WTC11 (cell line): Measurements from ENCODE around the gene RABIF. TPM values are rescaled to one million over a fixed set of nuclear protein-coding genes. Genes with fewer than 3 reads are reported as not detected.

ENCODE experiments used
- ATAC-seq: fragments of 200-7000 bp; cut with Tn5 transposase; 2 replicates; pipeline ENCODE4 v1.10.0; 2021; ENCODE audit warnings: mild to moderate bottlenecking, moderate library complexity
- CTCF ChIA-PET: fragments of 300-600 bp; sonication (Branson Sonifier 250); formaldehyde crosslinking; loops from one replicate; lab custom pipeline; 2021; ENCODE audit warnings: antibody characterized with exemption; lab: Charles Lee
- POLR2A ChIA-PET: fragments of 350-600 bp; sonication (Branson Sonifier 250); formaldehyde crosslinking; loops from one replicate; lab custom pipeline; 2021; ENCODE audit warnings: antibody characterized with exemption; lab: Charles Lee
- DNase-seq: peaks from one replicate; pipeline ENCODE4 v3.0.0; 2021; ENCODE audit warnings: low spot score
- H3K27ac Mint-ChIP-seq: 2 replicates; pipeline ENCODE4 v1.8.0; 2021; ENCODE audit warnings: mixed read lengths
- H3K27me3 Mint-ChIP-seq: 2 replicates; pipeline ENCODE4 v1.8.0; 2021; ENCODE audit warnings: low read depth, mild to moderate bottlenecking, moderate library complexity, mixed read lengths
- H3K36me3 Mint-ChIP-seq: 2 replicates; pipeline ENCODE4 v1.8.0; 2021; ENCODE audit warnings: mixed read lengths
- H3K4me1 Mint-ChIP-seq: 2 replicates; pipeline ENCODE4 v1.8.0; 2022; ENCODE audit warnings: mixed read lengths
- H3K4me3 Mint-ChIP-seq: 2 replicates; pipeline ENCODE4 v1.8.0; 2021; ENCODE audit warnings: mild to moderate bottlenecking, moderate library complexity, mixed read lengths
- H3K9me3 Mint-ChIP-seq: 2 replicates; pipeline ENCODE4 v1.8.0; 2021; ENCODE audit warnings: mixed read lengths
- CREB1 ChIP-seq: sonication (generic); formaldehyde crosslinking; IDR thresholded peaks from 2 replicates; pipeline ENCODE4 v1.8.0; 2023; ENCODE audit warnings: mild to moderate bottlenecking, missing genetic modification reagents
- JAZF1 ChIP-seq: fragments of 250-450 bp; sonication (Bioruptor Pico); IDR thresholded peaks from 2 replicates; pipeline ENCODE4 v1.9.0; 2021; ENCODE audit warnings: moderate library complexity, mild to moderate bottlenecking, inconsistent platforms
- OVOL2 ChIP-seq: fragments of 250-450 bp; sonication (Bioruptor Pico); IDR thresholded peaks from 2 replicates; pipeline ENCODE4 v1.9.0; 2021; ENCODE audit warnings: mild to moderate bottlenecking, borderline replicate concordance
- PRRX2 ChIP-seq: fragments of 250-450 bp; sonication (Bioruptor Pico); IDR thresholded peaks from 2 replicates; pipeline ENCODE4 v1.8.0; 2021; ENCODE audit warnings: mild to moderate bottlenecking
- RORB ChIP-seq: fragments of 250-450 bp; sonication (Bioruptor Pico); IDR thresholded peaks from 2 replicates; pipeline ENCODE4 v1.9.0; 2021; ENCODE audit warnings: mild to moderate bottlenecking
- TEAD1 ChIP-seq: sonication (generic); formaldehyde crosslinking; IDR thresholded peaks from 2 replicates; pipeline ENCODE4 v1.8.0; 2022; ENCODE audit warnings: mild to moderate bottlenecking, missing genetic modification reagents
- ZNF121 ChIP-seq: sonication (generic); formaldehyde crosslinking; IDR thresholded peaks from 2 replicates; pipeline ENCODE4 v1.8.0; 2023; ENCODE audit warnings: missing genetic modification reagents
- ZNF317 ChIP-seq: sonication (generic); formaldehyde crosslinking; IDR thresholded peaks from 2 replicates; pipeline ENCODE4 v1.8.1; 2023; ENCODE audit warnings: low read depth, mild to moderate bottlenecking, moderate library complexity, missing genetic modification reagents, borderline replicate concordance
- ZNF416 ChIP-seq: fragments of 250-450 bp; sonication (Bioruptor Pico); IDR thresholded peaks from 2 replicates; pipeline ENCODE4 v1.9.0; 2021; ENCODE audit warnings: mild to moderate bottlenecking, inconsistent platforms
- ZNF671 ChIP-seq: fragments of 250-450 bp; sonication (Bioruptor Pico); IDR thresholded peaks from 2 replicates; pipeline ENCODE4 v1.8.0; 2021; ENCODE audit warnings: mild to moderate bottlenecking
- total RNA-seq: library from RNA; stranded (reverse); gene quantifications from 3 replicates; pipeline ENCODE4 v1.2.3, GENCODE V29; 2021
- TF ChIP-seq, protein P1 (sequence below): fragments of 200-600 bp; IDR thresholded peaks from 2 replicates; pipeline ENCODE4 v1.8.0; 2022; ENCODE audit warnings: antibody characterized with exemption
- TF ChIP-seq, protein P2 (sequence below): sonication (generic); formaldehyde crosslinking; IDR thresholded peaks from 2 replicates; pipeline ENCODE4 v1.8.1; 2023; ENCODE audit warnings: mild to moderate bottlenecking, missing genetic modification reagents
- TF ChIP-seq, protein P3 (sequence below): sonication (generic); formaldehyde crosslinking; IDR thresholded peaks from 2 replicates; pipeline ENCODE4 v1.8.1; 2022; ENCODE audit warnings: mild to moderate bottlenecking, moderate library complexity, missing genetic modification reagents
- TF ChIP-seq, protein P4 (sequence below): sonication (generic); formaldehyde crosslinking; conservative IDR thresholded peaks from 2 replicates; pipeline ENCODE4 v1.8.1; 2022; ENCODE audit warnings: mild to moderate bottlenecking, missing genetic modification reagents
- TF ChIP-seq, protein P5 (sequence below): sonication (generic); formaldehyde crosslinking; IDR thresholded peaks from 2 replicates; pipeline ENCODE4 v1.8.1; 2023; ENCODE audit warnings: mild to moderate bottlenecking, missing genetic modification reagents, moderate library complexity
- TF ChIP-seq, protein P6 (sequence below): sonication (generic); formaldehyde crosslinking; IDR thresholded peaks from 2 replicates; pipeline ENCODE4 v1.8.0; 2022; ENCODE audit warnings: mild to moderate bottlenecking, missing genetic modification reagents
- TF ChIP-seq, protein P7 (sequence below): sonication (generic); formaldehyde crosslinking; IDR thresholded peaks from 2 replicates; pipeline ENCODE4 v1.8.1; 2022; ENCODE audit warnings: low read depth, mild to moderate bottlenecking, moderate library complexity, missing genetic modification reagents, borderline replicate concordance
- TF ChIP-seq, protein P8 (sequence below): sonication (generic); formaldehyde crosslinking; IDR thresholded peaks from 2 replicates; pipeline ENCODE4 v1.8.1; 2022; ENCODE audit warnings: mild to moderate bottlenecking, missing genetic modification reagents, moderate library complexity, borderline replicate concordance

The RABIF gene
- total RNA-seq, 1 experiment from 2014 or later, result 6.6 TPM

DNA sequence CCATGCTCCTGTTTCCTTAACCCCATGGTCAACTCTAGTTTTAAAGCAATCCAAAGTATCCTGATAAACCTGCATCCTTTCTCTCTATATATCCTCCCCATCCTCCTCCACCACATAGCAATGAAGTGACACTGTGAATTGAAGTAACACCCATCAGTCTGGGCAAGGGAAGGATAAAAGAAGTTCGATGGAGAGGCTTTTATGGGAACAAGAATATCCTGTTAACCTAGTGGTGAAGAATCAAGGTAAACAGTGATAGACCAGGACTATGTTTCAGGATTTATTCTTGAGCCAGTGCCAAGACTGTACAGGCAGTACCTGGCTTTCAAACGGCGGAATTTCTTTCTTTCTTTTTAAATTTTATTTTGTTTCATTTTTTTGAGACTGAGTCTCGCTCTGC lies 17.6 kb downstream of the RABIF start:
- CTCF ChIA-PET, result no interaction called here

More for the DNA sequence above, 17.6 kb downstream of the RABIF start:
- H3K36me3 Mint-ChIP-seq, result no peaks in the 10 kb centered on the region; the same call in 1 of the 2 replicates
- TF ChIP-seq, protein P1, sequence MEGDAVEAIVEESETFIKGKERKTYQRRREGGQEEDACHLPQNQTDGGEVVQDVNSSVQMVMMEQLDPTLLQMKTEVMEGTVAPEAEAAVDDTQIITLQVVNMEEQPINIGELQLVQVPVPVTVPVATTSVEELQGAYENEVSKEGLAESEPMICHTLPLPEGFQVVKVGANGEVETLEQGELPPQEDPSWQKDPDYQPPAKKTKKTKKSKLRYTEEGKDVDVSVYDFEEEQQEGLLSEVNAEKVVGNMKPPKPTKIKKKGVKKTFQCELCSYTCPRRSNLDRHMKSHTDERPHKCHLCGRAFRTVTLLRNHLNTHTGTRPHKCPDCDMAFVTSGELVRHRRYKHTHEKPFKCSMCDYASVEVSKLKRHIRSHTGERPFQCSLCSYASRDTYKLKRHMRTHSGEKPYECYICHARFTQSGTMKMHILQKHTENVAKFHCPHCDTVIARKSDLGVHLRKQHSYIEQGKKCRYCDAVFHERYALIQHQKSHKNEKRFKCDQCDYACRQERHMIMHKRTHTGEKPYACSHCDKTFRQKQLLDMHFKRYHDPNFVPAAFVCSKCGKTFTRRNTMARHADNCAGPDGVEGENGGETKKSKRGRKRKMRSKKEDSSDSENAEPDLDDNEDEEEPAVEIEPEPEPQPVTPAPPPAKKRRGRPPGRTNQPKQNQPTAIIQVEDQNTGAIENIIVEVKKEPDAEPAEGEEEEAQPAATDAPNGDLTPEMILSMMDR, result no peak
- TF ChIP-seq, protein P2, sequence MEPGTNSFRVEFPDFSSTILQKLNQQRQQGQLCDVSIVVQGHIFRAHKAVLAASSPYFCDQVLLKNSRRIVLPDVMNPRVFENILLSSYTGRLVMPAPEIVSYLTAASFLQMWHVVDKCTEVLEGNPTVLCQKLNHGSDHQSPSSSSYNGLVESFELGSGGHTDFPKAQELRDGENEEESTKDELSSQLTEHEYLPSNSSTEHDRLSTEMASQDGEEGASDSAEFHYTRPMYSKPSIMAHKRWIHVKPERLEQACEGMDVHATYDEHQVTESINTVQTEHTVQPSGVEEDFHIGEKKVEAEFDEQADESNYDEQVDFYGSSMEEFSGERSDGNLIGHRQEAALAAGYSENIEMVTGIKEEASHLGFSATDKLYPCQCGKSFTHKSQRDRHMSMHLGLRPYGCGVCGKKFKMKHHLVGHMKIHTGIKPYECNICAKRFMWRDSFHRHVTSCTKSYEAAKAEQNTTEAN (CRISPR knock-in tag), result no peak
- TF ChIP-seq ZNF317 (CRISPR knock-in tag) (no peak), OVOL2 (no peak), CREB1 (CRISPR knock-in tag) (no peak), ZNF671 (CRISPR knock-in tag) (no peak), ZNF416 (CRISPR knock-in tag) (no peak), JAZF1 (CRISPR knock-in tag) (no peak), RORB (no peak), ZNF121 (CRISPR knock-in tag) (no peak), PRRX2 (CRISPR knock-in tag) (no peak), TEAD1 (CRISPR knock-in tag) (no peak)
- TF ChIP-seq, protein P3, sequence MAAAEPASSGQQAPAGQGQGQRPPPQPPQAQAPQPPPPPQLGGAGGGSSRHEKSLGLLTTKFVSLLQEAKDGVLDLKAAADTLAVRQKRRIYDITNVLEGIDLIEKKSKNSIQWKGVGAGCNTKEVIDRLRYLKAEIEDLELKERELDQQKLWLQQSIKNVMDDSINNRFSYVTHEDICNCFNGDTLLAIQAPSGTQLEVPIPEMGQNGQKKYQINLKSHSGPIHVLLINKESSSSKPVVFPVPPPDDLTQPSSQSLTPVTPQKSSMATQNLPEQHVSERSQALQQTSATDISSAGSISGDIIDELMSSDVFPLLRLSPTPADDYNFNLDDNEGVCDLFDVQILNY (CRISPR knock-in tag), result no peak
- TF ChIP-seq, protein P4, sequence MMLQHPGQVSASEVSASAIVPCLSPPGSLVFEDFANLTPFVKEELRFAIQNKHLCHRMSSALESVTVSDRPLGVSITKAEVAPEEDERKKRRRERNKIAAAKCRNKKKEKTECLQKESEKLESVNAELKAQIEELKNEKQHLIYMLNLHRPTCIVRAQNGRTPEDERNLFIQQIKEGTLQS (CRISPR knock-in tag), result no peak
- TF ChIP-seq, protein P5, sequence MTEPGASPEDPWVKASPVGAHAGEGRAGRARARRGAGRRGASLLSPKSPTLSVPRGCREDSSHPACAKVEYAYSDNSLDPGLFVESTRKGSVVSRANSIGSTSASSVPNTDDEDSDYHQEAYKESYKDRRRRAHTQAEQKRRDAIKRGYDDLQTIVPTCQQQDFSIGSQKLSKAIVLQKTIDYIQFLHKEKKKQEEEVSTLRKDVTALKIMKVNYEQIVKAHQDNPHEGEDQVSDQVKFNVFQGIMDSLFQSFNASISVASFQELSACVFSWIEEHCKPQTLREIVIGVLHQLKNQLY (CRISPR knock-in tag), result no peak
- TF ChIP-seq, protein P6, sequence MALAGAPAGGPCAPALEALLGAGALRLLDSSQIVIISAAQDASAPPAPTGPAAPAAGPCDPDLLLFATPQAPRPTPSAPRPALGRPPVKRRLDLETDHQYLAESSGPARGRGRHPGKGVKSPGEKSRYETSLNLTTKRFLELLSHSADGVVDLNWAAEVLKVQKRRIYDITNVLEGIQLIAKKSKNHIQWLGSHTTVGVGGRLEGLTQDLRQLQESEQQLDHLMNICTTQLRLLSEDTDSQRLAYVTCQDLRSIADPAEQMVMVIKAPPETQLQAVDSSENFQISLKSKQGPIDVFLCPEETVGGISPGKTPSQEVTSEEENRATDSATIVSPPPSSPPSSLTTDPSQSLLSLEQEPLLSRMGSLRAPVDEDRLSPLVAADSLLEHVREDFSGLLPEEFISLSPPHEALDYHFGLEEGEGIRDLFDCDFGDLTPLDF (CRISPR knock-in tag), result no peak
- TF ChIP-seq, protein P7, sequence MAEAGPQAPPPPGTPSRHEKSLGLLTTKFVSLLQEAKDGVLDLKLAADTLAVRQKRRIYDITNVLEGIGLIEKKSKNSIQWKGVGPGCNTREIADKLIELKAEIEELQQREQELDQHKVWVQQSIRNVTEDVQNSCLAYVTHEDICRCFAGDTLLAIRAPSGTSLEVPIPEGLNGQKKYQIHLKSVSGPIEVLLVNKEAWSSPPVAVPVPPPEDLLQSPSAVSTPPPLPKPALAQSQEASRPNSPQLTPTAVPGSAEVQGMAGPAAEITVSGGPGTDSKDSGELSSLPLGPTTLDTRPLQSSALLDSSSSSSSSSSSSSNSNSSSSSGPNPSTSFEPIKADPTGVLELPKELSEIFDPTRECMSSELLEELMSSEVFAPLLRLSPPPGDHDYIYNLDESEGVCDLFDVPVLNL (CRISPR knock-in tag), result no peak
- TF ChIP-seq, protein P8, sequence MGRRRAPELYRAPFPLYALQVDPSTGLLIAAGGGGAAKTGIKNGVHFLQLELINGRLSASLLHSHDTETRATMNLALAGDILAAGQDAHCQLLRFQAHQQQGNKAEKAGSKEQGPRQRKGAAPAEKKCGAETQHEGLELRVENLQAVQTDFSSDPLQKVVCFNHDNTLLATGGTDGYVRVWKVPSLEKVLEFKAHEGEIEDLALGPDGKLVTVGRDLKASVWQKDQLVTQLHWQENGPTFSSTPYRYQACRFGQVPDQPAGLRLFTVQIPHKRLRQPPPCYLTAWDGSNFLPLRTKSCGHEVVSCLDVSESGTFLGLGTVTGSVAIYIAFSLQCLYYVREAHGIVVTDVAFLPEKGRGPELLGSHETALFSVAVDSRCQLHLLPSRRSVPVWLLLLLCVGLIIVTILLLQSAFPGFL (CRISPR knock-in tag), result no peak
- no peaks in the 10 kb centered on the region for H3K4me1 Mint-ChIP-seq
- ATAC-seq (no peak), DNase-seq (no peak)
- H3K27me3 Mint-ChIP-seq, result no peaks in the 10 kb centered on the region
- no peak overlapping the region for H3K4me3 Mint-ChIP-seq
- no peak overlapping the region for H3K27ac Mint-ChIP-seq
- no peaks in the 10 kb centered on the region for H3K9me3 Mint-ChIP-seq
- POLR2A ChIA-PET, result no interaction called here
